ENCODE results near the gene DNAAF5. TPM values are rescaled to one million over a fixed set of nuclear protein-coding genes. Genes with fewer than 3 reads are reported as not detected.
"Not testable (repeated sequence)": the region's sequence is repeated elsewhere in the genome, so short reads cannot be mapped to it uniquely, and the experiment has no call there.

Gene DNAAF5
- total RNA-seq, 4 donors from 2014 or later, result 19.0 to 25.3 (median 24.1) TPM

DNA sequence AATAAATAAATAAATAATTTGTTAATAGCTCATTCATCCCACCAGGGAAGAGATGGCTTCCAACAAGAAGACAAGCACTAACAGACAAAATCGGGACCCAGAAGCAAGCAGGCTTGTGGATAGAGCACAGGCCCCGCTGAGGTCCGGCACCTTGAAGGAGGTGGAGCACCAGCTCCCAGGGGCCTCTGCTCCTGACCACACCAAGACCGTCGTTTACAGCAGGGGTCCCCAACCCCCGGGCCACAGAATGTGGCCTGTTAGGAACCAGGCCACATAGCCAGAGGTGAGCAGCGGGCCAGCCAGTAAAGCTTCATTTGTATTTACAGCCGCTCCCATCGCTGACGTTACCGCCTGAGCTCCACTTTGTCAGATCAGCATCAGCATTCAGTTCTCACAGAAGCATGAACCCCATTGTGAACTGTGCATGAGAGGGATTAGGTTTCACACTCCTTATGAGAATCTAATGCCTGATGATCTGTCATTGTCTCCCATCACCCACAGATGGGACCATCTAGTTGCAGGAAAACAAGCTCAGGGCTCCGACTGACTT lies 72.5 kb downstream of the DNAAF5 start:
- TF ChIP-seq POLR2A (IDR thresholded peaks at IDR 0.05), result no peak
- TF ChIP-seq, protein P1, sequence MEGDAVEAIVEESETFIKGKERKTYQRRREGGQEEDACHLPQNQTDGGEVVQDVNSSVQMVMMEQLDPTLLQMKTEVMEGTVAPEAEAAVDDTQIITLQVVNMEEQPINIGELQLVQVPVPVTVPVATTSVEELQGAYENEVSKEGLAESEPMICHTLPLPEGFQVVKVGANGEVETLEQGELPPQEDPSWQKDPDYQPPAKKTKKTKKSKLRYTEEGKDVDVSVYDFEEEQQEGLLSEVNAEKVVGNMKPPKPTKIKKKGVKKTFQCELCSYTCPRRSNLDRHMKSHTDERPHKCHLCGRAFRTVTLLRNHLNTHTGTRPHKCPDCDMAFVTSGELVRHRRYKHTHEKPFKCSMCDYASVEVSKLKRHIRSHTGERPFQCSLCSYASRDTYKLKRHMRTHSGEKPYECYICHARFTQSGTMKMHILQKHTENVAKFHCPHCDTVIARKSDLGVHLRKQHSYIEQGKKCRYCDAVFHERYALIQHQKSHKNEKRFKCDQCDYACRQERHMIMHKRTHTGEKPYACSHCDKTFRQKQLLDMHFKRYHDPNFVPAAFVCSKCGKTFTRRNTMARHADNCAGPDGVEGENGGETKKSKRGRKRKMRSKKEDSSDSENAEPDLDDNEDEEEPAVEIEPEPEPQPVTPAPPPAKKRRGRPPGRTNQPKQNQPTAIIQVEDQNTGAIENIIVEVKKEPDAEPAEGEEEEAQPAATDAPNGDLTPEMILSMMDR (IDR thresholded peaks at IDR 0.05), result no peak
- 96 to 97% methylated on average over 12 of the region's 12 CpGs for WGBS, 2 donors
- intact Hi-C loops (cut with DNase I; ENCODE audit: low total_unique reads), result no loop called here
- H3K4me3 ChIP-seq (ENCODE audit: low read depth, poor library complexity, severe bottlenecking), result no peak overlapping the region
- DNase-seq (ENCODE audit: low spot score in 2 of 2), result no peak

DNA sequence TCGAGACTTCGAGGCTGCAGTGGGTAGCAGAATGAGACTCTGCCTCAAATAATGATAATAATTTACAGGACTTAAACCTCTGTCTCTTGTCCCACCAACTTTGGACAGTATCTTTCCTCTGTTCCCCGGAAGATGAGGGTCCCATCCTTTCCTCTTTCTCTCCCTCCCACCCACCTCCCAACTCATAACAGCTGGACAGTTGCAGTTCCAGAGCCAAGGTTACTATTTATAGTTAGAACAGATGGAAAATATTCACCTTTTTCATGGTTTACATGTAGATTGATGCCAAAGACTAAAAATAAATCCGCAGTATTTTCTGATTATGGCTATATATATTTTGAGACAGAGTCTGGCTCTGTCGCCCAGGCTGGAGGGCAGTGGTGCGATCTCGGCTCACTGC lies 74.2 kb downstream of the DNAAF5 start:
- no peak overlapping the region for H3K4me3 ChIP-seq (ENCODE audit: low read depth, poor library complexity, severe bottlenecking)
- TF ChIP-seq, protein P1 (IDR thresholded peaks at IDR 0.05), result no peak
- intact Hi-C loops (cut with DNase I; ENCODE audit: low total_unique reads), result no loop called here
- DNase-seq (ENCODE audit: low spot score in 2 of 2), result no peak
- WGBS, 2 donors, result 74 to 86% methylated on average over 7 of the region's 7 CpGs

DNA sequence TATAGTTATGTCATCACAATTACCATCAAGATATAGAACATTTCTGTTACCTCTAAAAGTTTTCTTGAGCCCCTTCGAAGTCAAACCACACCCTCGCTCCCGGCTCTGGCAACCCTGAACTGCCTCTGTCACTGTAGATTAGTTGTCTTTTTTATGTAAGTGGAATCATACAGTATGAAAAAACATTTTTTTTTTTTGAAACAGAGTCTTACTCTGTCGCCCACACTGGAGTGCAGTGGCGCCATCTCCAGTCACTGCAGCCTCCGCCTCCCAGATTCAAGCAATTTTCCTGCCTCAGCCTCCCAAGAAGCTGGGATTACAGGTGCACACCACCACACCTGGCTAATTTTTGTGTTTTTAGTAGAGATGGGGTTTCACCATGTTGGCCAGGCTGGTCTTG lies 74.9 kb downstream of the DNAAF5 start:
- DNase-seq (ENCODE audit: low spot score in 2 of 2); intact Hi-C loops (cut with DNase I; ENCODE audit: low total_unique reads); H3K4me3 ChIP-seq (ENCODE audit: low read depth, poor library complexity, severe bottlenecking): not testable (repeated sequence)
- 39 to 92% methylated on average over 6 of the region's 6 CpGs for WGBS, 2 donors

DNA sequence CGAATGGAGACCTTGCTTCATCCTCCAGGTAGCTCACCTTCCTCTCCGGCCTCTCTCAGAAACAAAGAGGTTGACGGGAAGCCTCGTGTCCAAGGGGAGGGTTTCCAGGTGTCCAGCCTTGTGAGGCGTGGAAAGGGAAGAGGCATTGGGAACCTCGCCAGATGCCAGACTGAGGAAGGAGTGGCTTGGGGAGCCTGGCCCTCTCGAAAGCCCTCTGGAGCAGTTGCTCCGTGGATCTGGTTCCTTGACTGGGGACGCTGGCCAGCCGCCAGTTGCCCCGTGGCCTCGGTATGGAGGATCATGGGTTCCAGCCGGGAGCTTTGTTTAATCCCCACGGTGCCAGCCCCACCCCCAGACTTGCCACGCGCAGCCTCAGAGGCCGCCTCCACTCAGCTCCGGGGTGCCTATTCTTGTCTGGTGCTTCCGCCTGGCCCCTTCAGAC lies 75.5 kb downstream of the DNAAF5 start:
- peak in 1 of 2 donors; percentile 94 for DNase-seq (ENCODE audit: low spot score in 2 of 2)
- intact Hi-C loops (cut with DNase I; ENCODE audit: low total_unique reads), result no loop called here
- no peak overlapping the region for H3K4me3 ChIP-seq (ENCODE audit: low read depth, poor library complexity, severe bottlenecking)
- WGBS, 2 donors, result 23 to 34% methylated on average over 18 to 19 of the region's 19 CpGs
- TF ChIP-seq, protein P1 (IDR thresholded peaks at IDR 0.05), result no peak
- no peak for TF ChIP-seq POLR2A (IDR thresholded peaks at IDR 0.05)

DNA sequence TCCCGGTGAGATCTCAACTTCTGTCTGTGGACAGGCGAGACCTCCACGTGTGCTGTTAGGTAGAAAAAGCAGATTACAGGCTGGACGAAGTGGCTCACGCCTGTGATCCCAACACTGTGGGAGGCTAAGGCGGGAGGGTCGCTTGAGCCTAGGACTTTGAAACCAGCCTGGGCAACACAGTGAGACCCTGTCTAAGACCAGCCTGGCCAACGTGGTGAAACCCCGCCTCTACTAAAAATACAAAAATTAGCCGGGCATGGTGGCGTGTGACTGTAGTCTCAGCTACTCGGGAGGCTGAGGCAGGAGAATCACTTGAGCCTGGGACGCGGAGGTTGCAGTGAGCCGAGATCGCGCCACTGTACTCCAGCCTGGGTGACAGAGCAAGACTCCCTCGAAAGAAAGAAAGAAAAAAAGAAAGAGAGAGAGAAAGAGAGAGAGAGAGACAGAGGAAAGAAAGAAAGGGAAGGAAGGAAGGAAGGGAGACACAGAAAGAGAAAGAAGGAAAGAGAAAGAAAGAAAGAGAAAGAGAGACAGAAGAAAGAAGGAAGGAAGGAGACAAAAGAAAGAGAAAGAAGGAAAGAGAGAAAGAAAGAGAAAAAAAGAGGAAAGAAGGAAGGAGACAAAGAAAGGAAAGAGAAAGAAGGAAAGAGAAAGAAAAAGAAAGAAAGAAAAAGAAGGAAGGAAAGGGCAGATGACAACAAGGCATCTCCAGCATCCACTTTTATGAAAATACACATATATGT lies 76.2 kb downstream of the DNAAF5 start:
- intact Hi-C loops (cut with DNase I; ENCODE audit: low total_unique reads), result no loop called here
- DNase-seq (ENCODE audit: low spot score in 2 of 2), result no peak
- WGBS, 2 donors, result 68 to 78% methylated on average over 18 of the region's 18 CpGs
- no peak for TF ChIP-seq POLR2A (IDR thresholded peaks at IDR 0.05)
- TF ChIP-seq, protein P1 (IDR thresholded peaks at IDR 0.05), result no peak
- no peak overlapping the region for H3K4me3 ChIP-seq (ENCODE audit: low read depth, poor library complexity, severe bottlenecking)

DNA sequence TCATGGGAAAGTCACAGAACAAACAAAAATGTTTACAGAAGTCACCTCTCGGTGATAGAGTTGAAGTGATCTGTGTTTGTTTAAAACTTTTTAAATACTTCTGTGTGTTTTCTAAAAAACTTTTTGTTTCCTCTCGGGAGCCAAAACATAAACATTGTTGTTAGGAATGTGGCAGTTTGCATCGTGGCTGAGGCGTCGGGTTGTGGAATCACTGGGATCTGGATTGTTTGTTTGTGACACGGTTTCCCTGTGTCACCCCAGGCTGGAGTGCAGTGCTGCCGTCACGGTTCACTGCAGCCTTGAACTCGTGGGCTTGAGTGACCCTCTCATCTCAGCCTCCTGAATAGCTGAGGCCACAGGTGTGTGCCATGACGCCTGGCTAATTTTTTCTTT lies 76.7 kb downstream of the DNAAF5 start:
- TF ChIP-seq, protein P1 (IDR thresholded peaks at IDR 0.05), result no peak
- no peak for TF ChIP-seq POLR2A (IDR thresholded peaks at IDR 0.05)
- intact Hi-C loops (cut with DNase I; ENCODE audit: low total_unique reads), result no loop called here
- no peak overlapping the region for H3K4me3 ChIP-seq (ENCODE audit: low read depth, poor library complexity, severe bottlenecking)
- DNase-seq (ENCODE audit: low spot score in 2 of 2), result no peak
- WGBS, 2 donors, result 68 to 70% methylated on average over 10 of the region's 10 CpGs

DNA sequence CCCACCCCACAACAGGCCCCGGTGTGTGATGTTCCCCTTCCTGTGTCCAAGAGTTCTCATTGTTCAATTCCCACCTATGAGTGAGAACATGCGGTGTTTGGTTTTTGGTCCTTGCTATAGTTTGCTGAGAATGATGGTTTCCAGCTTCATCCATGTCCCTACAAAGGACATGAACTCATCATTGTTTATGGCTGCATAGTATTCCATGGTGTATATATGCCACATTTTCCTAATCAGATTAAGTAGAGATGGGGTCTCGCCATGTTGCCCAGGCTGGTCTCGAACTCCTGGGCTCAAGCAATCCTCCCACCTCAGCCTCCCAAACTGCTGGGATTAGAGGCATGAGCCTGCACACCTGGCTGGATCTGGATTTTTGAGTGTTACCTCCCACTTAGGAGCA lies 77.3 kb downstream of the DNAAF5 start:
- DNase-seq (ENCODE audit: low spot score in 2 of 2); H3K4me3 ChIP-seq (ENCODE audit: low read depth, poor library complexity, severe bottlenecking); intact Hi-C loops (cut with DNase I; ENCODE audit: low total_unique reads): not testable (repeated sequence)
- WGBS, 2 donors, result 94 to 98% methylated on average over 4 of the region's 4 CpGs

Measured in lower leg skin (tissue), 4 donors.